Measurements from ENCODE around the gene ARL4C.

The ARL4C gene

DNA sequence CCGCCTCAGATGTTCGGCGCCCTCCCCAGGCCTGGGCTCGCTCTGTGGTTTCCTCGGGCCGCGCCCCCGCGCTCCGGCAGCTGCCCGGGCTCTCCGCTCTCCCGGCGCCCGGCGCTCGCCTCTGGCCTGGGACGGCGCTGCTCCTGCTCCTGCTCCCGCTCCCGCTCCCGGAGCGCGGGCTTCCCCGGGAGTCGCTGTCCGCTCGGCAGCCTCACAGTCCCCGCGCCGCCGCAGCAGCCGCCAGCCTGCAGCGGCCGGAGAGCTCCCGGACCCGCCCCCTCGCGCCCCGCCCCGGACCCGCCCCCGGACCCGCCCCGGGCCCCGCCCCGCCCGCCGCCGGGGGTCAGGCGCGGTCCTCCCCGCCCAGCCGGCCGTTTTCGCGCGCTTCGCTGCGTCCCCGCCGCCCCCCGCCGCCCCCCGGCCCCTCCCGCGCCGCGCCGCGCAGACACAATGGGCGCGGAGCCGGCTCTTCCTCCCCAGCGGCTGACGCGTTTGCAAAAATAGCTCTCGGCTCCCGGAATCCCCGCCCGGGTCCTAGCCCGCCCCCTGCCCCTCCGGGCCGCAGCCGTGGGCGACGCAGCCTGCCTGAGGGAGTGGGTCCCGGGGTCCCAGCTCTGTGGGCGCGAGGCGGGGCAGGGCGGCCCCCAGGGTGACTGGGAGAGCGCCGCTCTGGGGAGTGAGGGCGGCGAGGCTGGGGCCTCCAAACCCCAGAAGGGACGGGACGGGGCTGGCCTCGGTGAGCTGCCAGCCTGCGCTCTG, at the start of gene ARL4C:
Gene ARL4C (minus strand): TSS at position 247 of the 759 bp plus-strand sequence. CDS start 495 bp downstream, outside the sequence.
- DNase-seq (ENCODE audit: low read depth in 3 of 3): peak in 1 of 3 experiments; percentile 53

DNA sequence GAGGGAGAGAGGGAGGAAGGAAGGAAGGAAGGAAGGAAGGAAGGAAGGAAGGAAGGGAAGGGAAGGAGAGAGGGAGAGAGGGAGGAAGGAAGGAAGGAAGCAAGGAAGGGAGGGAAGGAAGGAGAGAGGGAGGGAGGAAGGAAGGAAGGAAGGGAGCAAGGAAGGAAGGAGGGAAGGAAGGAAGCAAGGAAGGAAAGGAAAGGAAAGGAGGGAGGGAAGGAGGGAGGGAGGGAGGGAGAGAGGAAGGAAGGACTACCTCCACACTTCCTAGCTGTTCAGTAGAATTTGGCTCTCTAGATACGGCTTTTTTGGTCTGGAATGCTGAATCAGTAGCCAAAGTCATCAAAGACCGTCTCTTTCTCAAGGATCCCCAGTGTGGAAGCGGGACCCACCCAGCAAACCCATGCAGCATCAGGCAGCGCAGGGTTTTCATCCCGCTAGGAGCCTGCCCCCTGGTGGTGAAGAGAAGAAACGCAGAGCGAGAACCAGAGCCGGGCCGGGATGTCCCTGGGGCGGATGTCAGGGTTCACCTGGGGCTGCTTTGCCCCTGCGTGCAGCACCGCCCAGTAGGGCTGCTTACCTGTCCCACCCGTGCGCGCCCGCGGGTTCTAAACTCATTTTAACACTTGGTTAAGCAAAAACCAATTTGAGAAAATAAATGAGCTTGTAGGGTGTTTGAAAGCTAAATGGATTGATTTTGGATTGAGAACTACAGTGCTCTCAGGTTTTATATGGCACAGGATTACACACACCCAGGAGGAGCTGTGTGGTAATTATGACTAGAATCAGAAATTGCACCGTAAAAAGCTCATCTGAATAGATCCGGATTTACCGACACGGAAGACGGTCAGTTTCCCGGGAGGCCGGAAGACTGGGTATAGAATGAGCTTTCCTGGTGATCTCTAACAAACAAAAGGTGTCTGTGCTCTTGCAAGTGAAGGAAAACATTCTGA, 48.1 kb upstream of the ARL4C start:
- peak; percentile 54 to 70 (median 59) for DNase-seq (ENCODE audit: low read depth in 3 of 3)

DNA sequence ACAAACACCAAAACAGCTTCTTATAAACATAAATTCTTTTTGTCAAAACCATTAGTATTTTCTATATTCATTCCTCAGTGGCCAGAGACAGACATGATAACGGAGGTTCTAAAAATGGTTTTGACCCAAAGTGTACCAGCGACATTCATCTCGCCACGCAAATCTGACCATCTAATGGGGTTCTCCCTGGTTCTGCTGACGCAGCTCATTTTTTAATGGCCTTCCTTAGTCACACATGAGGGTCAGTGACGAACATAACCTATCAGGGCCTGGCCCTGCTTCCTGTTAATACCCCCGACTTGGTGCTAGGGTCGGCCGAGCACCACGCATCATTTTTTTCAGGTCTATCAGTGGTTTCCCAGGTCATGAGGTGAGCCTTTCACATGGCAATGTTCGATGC, 45.9 kb upstream of the ARL4C start:
- no peak for DNase-seq (ENCODE audit: low read depth in 3 of 3)

DNA sequence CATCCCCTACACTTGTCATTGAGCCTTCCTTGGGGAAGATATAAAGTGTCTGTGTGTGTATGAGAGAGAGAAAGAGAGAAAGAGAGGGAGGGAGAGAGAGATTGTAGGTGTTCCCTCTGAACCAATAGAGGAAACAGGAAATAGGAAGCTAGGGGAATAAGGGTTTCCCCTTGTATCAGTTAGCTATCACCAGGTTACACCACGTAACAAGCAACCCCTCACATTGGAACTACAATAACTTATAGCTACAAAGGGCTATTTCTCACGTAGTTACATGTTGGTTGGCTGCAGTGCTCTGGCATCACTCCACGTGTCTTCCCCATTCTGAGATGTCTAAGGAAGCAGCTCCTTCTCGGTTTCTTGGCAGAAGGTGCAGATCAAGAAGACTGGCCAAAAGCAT, 41.0 kb upstream of the ARL4C start:
- no peak for DNase-seq (ENCODE audit: low read depth in 3 of 3)

DNA sequence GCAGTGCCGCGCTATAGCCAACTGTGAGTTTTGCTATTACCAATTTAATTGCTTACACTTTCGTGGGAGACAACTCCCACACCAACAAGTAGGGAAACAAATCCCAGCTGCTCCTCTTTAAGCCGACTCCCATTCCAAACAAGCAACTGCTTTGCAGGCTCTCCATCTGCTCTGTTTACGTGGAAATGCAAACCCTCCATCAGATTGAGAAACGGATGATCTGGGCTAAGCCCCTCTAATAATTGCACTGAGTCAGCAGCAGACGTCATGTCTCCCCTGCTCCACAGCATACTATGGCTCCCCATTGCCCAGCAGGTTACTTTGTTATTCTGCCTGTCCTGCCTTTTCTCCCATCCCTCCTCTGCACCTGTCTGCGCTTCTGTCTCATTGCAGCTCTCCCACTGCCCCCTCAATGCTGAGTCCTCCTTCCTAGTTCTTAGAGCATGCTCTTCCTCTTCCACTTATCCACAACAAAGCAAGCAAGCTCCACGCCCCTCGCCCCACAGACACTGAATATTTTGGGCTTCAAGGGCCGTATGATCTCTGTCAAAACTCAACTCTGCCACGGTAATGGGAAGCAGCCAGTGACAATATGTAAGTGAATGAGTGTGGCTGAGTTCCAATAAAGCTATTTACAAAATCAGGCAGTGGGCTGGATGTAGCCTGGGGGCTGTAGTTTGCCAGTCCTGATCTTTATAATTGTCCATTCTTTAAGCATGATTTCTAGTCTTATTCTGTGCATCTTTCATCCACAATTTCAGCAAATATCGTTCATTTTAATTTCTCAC, 39.5 kb upstream of the ARL4C start:
- DNase-seq (ENCODE audit: low read depth in 3 of 3): no peak

GRCh38 chr2:234535464-234535863, 38.6 kb upstream of the ARL4C start:
- DNase-seq (ENCODE audit: low read depth in 3 of 3): no peak

GRCh38 chr2:234534515-234534914, 37.6 kb upstream of the ARL4C start:
- DNase-seq (ENCODE audit: low read depth in 3 of 3): no peak

- DNase-seq (ENCODE audit: low read depth in 3 of 3): no peak
These were observed 36.7 kb upstream of the ARL4C start for GRCh38 chr2:234533626-234534025.

- no peak for DNase-seq (ENCODE audit: low read depth in 3 of 3)
These were observed 31.7 kb upstream of the ARL4C start for GRCh38 chr2:234528410-234529148.

DNA sequence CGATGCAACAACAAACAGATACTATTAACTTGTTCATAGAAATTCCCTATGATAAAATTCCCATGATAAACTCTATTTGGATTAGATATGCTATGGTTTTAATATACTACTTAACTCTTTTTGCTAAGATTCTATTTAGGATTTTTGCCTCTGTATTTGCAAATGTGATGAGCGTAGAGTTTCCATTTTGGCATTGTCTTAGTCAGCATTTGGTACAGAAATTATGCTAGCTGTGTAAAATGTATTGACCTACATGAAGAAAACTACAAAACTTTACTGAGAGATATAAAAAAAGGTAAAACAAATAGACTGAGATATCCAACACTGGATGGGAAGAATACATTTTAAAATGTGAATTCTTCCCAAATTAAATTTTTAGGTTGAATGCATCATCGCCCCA, 29.8 kb upstream of the ARL4C start:
- no peak for DNase-seq (ENCODE audit: low read depth in 3 of 3)

DNA sequence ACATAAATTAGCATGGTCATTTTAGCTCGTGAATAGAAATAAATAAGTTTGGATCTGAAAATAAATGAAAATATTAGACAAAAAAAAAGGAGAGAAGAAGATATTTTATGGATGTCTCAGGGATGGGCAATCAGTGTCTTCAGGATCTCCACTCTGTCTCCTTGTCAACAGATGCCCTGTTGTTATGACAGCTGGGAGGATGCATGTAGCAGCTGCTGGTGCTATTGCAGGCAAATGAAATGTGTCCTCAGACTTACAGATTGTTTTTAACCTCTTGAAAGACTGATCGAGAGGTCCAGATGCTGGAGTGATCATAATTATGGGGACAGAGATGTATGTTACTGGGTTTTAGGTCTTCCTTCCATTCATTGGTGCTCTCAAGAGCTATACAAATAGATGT, 24.7 kb upstream of the ARL4C start:
- DNase-seq (ENCODE audit: low read depth in 3 of 3): no peak

GRCh38 chr2:234518986-234519642, 22.2 kb upstream of the ARL4C start:
- no peak for DNase-seq (ENCODE audit: low read depth in 3 of 3)

DNA sequence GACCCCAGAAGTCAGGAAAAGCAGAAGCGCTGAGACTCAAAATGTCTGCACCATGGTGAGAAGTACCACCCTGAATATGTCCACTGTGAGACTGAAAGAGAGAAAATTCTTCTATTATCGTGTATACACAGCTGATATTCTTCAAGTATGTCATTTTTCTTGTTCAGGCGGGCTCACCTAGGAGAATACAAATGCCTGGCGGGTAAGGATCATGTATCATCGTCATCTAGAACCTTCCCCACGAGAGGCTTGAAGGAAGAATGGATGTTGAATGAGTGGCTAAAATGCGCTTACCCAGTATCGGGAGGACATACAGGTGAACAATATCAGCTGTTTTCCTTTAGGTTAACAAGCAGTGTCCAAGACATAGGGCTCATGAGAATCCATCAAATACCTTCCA, 21.1 kb upstream of the ARL4C start:
- no peak for DNase-seq (ENCODE audit: low read depth in 3 of 3)

GRCh38 chr2:234514873-234515638, 18.2 kb upstream of the ARL4C start:
- no peak for DNase-seq (ENCODE audit: low read depth in 3 of 3)

- DNase-seq (ENCODE audit: low read depth in 3 of 3): no peak
These were observed 17.2 kb upstream of the ARL4C start for GRCh38 chr2:234514099-234514498.

- no peak for DNase-seq (ENCODE audit: low read depth in 3 of 3)
These were observed 16.2 kb upstream of the ARL4C start for GRCh38 chr2:234512884-234513669.

GRCh38 chr2:234502919-234503285, 6.0 kb upstream of the ARL4C start:
- no peak for DNase-seq (ENCODE audit: low read depth in 3 of 3)

GRCh38 chr2:234502285-234502918, 5.5 kb upstream of the ARL4C start:
- no peak for DNase-seq (ENCODE audit: low read depth in 3 of 3)
